Measurements from ENCODE around the gene TMEM203. TPM values are rescaled to one million over a fixed set of nuclear protein-coding genes. Genes with fewer than 3 reads are reported as not detected.

The TMEM203 gene
- total RNA-seq, 4 donors from 2014 or later: 19.9 to 29.7 (median 22.7) TPM

- TF ChIP-seq CTCF (IDR thresholded peaks at IDR 0.05; ENCODE audit: low read depth): no peak
These were observed 19.5 kb downstream of the TMEM203 start for GRCh38 chr9:137185921-137186320.

DNA sequence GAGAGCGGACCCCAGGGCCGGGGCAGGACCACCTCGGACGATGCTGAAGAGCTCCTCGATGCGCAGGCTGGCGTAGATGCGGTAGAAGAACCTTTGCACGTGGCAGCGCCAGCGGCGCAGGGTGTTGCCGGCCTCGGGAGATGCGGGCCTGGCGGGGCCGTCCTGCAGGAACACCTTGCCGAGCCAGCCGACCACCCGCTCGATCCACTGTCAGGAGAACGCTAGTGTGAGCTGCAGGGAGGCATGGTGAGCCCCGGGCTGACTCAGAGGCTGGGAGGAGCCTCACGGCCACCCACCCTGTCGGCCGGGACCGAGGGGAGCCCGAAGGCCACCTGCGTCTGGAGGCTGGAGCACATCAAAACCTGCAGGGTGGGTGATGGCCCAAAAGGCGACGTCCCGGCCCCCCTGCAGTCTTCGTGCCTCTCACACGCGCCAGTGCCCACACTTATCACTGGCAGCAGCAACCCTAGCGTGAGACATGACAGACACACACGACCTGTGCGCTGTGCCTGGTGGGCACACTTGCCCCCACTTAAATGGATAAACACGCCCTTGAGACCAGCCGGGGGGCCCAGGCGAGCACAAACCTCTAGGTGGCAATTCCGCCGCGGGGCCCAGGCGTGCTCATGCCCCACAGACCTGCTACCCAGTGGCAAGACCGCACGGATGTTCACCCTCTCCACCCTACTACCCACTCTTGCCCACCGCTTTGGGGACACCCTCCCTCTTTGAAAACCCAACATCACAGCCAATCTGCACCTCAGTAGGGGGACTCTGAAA, 20.4 kb downstream of the TMEM203 start:
- no peak for TF ChIP-seq CTCF (IDR thresholded peaks at IDR 0.05; ENCODE audit: low read depth)

- TF ChIP-seq CTCF (IDR thresholded peaks at IDR 0.05; ENCODE audit: low read depth): no peak
These were observed 21.4 kb downstream of the TMEM203 start for GRCh38 chr9:137183980-137184595.

GRCh38 chr9:137182836-137183235, 22.6 kb downstream of the TMEM203 start:
- TF ChIP-seq CTCF (IDR thresholded peaks at IDR 0.05; ENCODE audit: low read depth): no peak

DNA sequence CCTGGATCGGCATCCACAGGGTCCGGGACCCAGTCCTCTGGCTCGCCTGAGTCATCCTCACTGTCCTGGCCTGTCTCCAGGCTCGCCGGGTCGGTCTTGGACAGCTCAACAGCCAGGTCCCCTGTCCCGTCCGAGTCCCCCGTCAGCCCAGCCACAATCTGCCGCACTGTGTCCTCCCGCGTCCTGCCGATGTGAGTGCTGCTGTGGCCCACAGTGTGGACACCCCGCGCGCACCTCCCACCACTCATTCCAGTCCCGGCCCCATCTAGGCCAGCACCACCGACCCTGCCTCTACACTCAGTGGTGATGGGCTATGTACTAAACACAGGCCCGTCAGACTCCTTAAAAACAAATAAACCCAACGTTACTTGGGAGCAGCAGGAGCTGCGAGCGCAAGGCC, 23.8 kb downstream of the TMEM203 start:
- no peak for TF ChIP-seq CTCF (IDR thresholded peaks at IDR 0.05; ENCODE audit: low read depth)

DNA sequence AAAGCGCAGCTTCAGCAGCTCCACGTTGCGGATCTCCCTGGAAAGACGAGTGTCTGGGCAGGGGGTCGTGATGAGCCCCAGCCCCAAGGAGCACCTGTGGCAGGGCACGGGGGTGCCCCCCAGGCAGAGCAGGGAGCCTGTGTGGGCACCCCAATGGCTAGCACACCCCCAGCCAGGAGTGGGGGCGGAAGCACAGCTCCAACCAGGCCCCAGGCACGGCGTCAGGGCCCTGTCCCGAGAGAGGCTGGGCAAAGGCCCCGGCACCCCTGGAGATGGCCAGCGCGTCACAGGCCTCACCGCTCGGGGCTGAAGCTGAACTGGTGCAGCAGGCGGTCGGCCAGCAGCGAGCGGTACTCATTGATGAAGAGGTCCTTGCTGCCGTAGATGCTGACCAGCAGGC, 25.0 kb downstream of the TMEM203 start:
- no peak for TF ChIP-seq CTCF (IDR thresholded peaks at IDR 0.05; ENCODE audit: low read depth)

DNA sequence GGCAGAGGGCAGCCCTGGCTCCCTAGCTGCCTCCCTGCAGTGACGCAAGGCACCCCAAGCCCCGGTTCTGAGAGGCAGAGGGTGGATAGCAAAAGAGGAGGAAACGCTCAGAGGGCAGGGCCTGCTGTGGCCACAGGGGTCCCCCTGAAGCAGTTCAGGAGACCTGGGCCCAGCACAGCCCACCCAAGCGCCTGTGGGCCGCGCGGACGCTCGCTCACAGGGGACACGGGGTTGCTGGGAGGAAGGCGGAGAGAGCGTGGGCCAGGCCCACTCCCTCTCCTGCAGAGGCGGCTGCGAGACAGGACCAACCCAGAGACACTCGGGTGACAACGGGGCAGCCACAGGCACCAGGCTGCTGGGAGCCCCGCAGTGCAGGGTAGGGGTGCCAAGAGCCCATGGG, 25.7 kb downstream of the TMEM203 start:
- no peak for TF ChIP-seq CTCF (IDR thresholded peaks at IDR 0.05; ENCODE audit: low read depth)
